ENCODE measurements around the gene SPEN.

SPEN gene

DNA sequence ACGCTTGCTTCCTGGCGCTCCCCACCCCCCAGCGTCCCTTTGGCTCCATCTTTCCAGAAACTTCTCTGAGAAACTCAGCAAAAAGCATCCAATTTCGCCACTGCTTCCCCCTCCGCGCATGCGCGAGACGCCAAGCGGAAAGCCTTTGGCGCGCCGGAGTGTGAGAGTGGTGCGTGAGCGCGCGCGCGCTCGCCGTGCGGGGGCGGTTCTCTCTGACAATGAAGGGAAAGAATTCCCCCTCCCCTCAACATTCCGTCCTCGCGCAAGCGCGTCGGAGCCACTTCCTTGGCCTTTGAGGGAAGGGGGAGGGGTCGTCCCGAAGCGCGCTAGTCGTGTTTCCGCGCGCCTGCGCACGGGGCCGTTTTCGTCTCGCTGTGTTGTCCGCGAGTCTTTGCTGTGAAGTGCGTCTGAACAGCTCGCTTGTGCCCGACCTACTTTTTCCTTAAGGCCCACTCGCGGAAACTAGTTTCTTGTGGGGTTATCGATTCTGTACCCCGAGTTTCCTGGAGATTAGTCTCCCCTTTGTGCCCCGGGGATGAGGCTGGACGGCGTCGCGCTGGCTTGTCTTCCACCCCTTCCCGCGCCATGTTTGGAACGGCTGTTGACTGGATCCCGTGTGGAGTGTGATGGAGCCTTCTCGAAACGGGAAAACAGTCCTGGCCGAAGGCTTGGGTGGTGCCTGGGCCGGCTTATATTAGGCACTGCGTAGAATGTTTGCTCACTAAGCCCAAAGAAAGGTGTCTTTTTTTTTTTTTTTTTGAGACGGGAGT lies 11.6 kb upstream of the SPEN start (continued):
- TF ChIP-seq IKZF3 (tag by site-specific recombination; IDR thresholded peaks at IDR 0.05) = peak; percentile 92
- TF ChIP-seq, protein P1, sequence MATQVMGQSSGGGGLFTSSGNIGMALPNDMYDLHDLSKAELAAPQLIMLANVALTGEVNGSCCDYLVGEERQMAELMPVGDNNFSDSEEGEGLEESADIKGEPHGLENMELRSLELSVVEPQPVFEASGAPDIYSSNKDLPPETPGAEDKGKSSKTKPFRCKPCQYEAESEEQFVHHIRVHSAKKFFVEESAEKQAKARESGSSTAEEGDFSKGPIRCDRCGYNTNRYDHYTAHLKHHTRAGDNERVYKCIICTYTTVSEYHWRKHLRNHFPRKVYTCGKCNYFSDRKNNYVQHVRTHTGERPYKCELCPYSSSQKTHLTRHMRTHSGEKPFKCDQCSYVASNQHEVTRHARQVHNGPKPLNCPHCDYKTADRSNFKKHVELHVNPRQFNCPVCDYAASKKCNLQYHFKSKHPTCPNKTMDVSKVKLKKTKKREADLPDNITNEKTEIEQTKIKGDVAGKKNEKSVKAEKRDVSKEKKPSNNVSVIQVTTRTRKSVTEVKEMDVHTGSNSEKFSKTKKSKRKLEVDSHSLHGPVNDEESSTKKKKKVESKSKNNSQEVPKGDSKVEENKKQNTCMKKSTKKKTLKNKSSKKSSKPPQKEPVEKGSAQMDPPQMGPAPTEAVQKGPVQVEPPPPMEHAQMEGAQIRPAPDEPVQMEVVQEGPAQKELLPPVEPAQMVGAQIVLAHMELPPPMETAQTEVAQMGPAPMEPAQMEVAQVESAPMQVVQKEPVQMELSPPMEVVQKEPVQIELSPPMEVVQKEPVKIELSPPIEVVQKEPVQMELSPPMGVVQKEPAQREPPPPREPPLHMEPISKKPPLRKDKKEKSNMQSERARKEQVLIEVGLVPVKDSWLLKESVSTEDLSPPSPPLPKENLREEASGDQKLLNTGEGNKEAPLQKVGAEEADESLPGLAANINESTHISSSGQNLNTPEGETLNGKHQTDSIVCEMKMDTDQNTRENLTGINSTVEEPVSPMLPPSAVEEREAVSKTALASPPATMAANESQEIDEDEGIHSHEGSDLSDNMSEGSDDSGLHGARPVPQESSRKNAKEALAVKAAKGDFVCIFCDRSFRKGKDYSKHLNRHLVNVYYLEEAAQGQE (tag by site-specific recombination; IDR thresholded peaks at IDR 0.05) = no peak
- TF ChIP-seq YY2 (tag by site-specific recombination; IDR thresholded peaks at IDR 0.05) = peak; percentile 58; the same call in 1 of the 2 replicates
- peak; percentile 15; the same call in 1 of the 2 replicates for TF ChIP-seq ZEB2 (tag by site-specific recombination; IDR thresholded peaks at IDR 0.05)
- TF ChIP-seq PBX3 (CRISPR knock-in tag; IDR thresholded peaks at IDR 0.05) = peak; percentile 58; the same call in 1 of the 2 replicates
- peak; percentile 86 for TF ChIP-seq SP2 (tag by site-specific recombination; IDR thresholded peaks at IDR 0.05)
- no peak for TF ChIP-seq ZBTB8A (tag by site-specific recombination; IDR thresholded peaks at IDR 0.05)
- no peak for TF ChIP-seq ZNF223 (tag by site-specific recombination; IDR thresholded peaks at IDR 0.05)
- no peak for TF ChIP-seq ZNF791 (tag by site-specific recombination; IDR thresholded peaks at IDR 0.05)
- TF ChIP-seq ZNF2 (tag by site-specific recombination; IDR thresholded peaks at IDR 0.05) = peak; percentile 69; the same call in 1 of the 2 replicates
- TF ChIP-seq ZNF324 (tag by site-specific recombination; IDR thresholded peaks at IDR 0.05) = no peak
- TF ChIP-seq ZNF174 (tag by site-specific recombination; IDR thresholded peaks at IDR 0.05) = no peak
- TF ChIP-seq ZNF19 (tag by site-specific recombination; IDR thresholded peaks at IDR 0.05; ENCODE audit: low read depth) = no peak
- peak; percentile 28; the same call in 1 of the 2 replicates for TF ChIP-seq ZNF561 (tag by site-specific recombination; IDR thresholded peaks at IDR 0.05; ENCODE audit: borderline replicate concordance)
- no peak for TF ChIP-seq ZNF26 (tag by site-specific recombination; IDR thresholded peaks at IDR 0.05)
- no peak for TF ChIP-seq ZNF140 (tag by site-specific recombination; IDR thresholded peaks at IDR 0.05)
- TF ChIP-seq TRIM28 (IDR thresholded peaks at IDR 0.05; ENCODE audit: borderline replicate concordance, low read length) = no peak
- TF ChIP-seq, protein P2, sequence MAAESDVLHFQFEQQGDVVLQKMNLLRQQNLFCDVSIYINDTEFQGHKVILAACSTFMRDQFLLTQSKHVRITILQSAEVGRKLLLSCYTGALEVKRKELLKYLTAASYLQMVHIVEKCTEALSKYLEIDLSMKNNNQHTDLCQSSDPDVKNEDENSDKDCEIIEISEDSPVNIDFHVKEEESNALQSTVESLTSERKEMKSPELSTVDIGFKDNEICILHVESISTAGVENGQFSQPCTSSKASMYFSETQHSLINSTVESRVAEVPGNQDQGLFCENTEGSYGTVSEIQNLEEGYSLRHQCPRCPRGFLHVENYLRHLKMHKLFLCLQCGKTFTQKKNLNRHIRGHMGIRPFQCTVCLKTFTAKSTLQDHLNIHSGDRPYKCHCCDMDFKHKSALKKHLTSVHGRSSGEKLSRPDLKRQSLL (tag by site-specific recombination; IDR thresholded peaks at IDR 0.05) = peak; percentile 71
- TF ChIP-seq ZNF701 (tag by site-specific recombination; IDR thresholded peaks at IDR 0.05) = no peak
- TF ChIP-seq ZNF214 (tag by site-specific recombination; IDR thresholded peaks at IDR 0.05; ENCODE audit: borderline replicate concordance) = no peak
- no peak for TF ChIP-seq SETDB1 (IDR thresholded peaks at IDR 0.05; ENCODE audit: insufficient read length, low read length)
- TF ChIP-seq ZNF624 (tag by site-specific recombination; IDR thresholded peaks at IDR 0.05) = peak; percentile 50; the same call in 1 of the 2 replicates
- no peak; the same call in 1 of the 2 replicates for TF ChIP-seq ZNF843 (tag by site-specific recombination; IDR thresholded peaks at IDR 0.05)
- peak; percentile 96 for TF ChIP-seq ZNF600 (tag by site-specific recombination; IDR thresholded peaks at IDR 0.05)
- no peak for TF ChIP-seq SALL2 (tag by site-specific recombination; IDR thresholded peaks at IDR 0.05; ENCODE audit: borderline replicate concordance)
- TF ChIP-seq ZNF626 (tag by site-specific recombination; IDR thresholded peaks at IDR 0.05) = no peak
- peak; percentile 59 for TF ChIP-seq YY1 (tag by site-specific recombination; IDR thresholded peaks at IDR 0.05)
- peak; percentile 88 for TF ChIP-seq ZFHX2 (tag by site-specific recombination; conservative IDR thresholded peaks at IDR 0.05)
- peak; percentile 48; the same call in 1 of the 2 replicates for TF ChIP-seq KLF9 (tag by site-specific recombination; IDR thresholded peaks at IDR 0.05; ENCODE audit: low read depth)
- no peak for TF ChIP-seq ZNF416 (tag by site-specific recombination; IDR thresholded peaks at IDR 0.05)
- no peak for TF ChIP-seq MYNN (tag by site-specific recombination; IDR thresholded peaks at IDR 0.05; ENCODE audit: borderline replicate concordance)
- no peak for TF ChIP-seq ZNF560 (tag by site-specific recombination; IDR thresholded peaks at IDR 0.05; ENCODE audit: borderline replicate concordance)
- TF ChIP-seq, protein P3, sequence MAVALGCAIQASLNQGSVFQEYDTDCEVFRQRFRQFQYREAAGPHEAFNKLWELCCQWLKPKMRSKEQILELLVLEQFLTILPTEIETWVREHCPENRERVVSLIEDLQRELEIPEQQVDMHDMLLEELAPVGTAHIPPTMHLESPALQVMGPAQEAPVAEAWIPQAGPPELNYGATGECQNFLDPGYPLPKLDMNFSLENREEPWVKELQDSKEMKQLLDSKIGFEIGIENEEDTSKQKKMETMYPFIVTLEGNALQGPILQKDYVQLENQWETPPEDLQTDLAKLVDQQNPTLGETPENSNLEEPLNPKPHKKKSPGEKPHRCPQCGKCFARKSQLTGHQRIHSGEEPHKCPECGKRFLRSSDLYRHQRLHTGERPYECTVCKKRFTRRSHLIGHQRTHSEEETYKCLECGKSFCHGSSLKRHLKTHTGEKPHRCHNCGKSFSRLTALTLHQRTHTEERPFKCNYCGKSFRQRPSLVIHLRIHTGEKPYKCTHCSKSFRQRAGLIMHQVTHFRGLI (tag by site-specific recombination; IDR thresholded peaks at IDR 0.05) = no peak; the same call in 1 of the 2 replicates
